ENCODE data around the gene ZNF480. TPM values are rescaled to one million over a fixed set of nuclear protein-coding genes. Genes with fewer than 3 reads are reported as not detected.
A peak's percentile ranks its signal among the peaks of the same experiment; 100 is the strongest.
"Not testable (repeated sequence)": the region's sequence is repeated elsewhere in the genome, so short reads cannot be mapped to it uniquely, and the experiment has no call there.

The ZNF480 gene
- total RNA-seq, 1 donor from 2014 or later: 8.8 TPM

GRCh38 chr19:52322429-52322828 is 25.5 kb downstream of the ZNF480 start:
- DNase-seq: no peak
- Histone ChIP-seq H3K27me3 (no peaks in the 10 kb centered on the region), H3K36me3 (peaks cover 31% of the 10 kb centered on the region), H3K9me3 (peaks cover 98% of the 10 kb centered on the region), H3K4me3 (no peak overlapping the region), H3K27ac (no peak overlapping the region), H3K4me1 (no peaks in the 10 kb centered on the region)
- no peak for ATAC-seq
- intact Hi-C loops (cut with DNase I): no loop called here
- TF ChIP-seq, protein P1, sequence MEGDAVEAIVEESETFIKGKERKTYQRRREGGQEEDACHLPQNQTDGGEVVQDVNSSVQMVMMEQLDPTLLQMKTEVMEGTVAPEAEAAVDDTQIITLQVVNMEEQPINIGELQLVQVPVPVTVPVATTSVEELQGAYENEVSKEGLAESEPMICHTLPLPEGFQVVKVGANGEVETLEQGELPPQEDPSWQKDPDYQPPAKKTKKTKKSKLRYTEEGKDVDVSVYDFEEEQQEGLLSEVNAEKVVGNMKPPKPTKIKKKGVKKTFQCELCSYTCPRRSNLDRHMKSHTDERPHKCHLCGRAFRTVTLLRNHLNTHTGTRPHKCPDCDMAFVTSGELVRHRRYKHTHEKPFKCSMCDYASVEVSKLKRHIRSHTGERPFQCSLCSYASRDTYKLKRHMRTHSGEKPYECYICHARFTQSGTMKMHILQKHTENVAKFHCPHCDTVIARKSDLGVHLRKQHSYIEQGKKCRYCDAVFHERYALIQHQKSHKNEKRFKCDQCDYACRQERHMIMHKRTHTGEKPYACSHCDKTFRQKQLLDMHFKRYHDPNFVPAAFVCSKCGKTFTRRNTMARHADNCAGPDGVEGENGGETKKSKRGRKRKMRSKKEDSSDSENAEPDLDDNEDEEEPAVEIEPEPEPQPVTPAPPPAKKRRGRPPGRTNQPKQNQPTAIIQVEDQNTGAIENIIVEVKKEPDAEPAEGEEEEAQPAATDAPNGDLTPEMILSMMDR (IDR thresholded peaks at IDR 0.05): no peak

- no peak for ATAC-seq
- H3K4me1 ChIP-seq: no peaks in the 10 kb centered on the region
- H3K9me3 ChIP-seq: peaks cover 59% of the 10 kb centered on the region
- TF ChIP-seq, protein P1 (IDR thresholded peaks at IDR 0.05): no peak
- H3K27me3 ChIP-seq: no peaks in the 10 kb centered on the region
- no peak overlapping the region for H3K27ac ChIP-seq
- no peak overlapping the region for H3K4me3 ChIP-seq
- H3K36me3 ChIP-seq: no peaks in the 10 kb centered on the region
- no peak for DNase-seq
- intact Hi-C loops (cut with DNase I): no loop called here
These were observed 34.8 kb downstream of the ZNF480 start for GRCh38 chr19:52331757-52332156.

DNA sequence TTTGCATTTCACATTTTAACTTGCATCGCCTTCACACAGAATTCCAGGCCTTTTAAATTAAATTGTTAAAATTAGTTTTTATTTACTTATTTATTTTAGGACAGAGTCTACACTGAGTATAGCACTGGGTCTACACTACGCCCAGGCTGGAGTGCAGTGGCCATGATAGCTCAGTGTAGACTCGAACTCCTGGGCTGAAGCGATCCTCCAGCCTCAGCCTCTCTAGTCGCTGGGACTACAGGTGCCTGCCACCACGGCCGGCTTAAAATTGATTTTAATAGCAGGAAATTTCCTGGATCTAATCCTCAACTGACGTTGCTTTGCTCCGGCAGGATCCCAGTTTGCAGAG is 38.8 kb downstream of the ZNF480 start:
- TF ChIP-seq, protein P1 (IDR thresholded peaks at IDR 0.05): no peak
- peaks cover 4% of the 10 kb centered on the region for H3K4me1 ChIP-seq
- H3K27me3 ChIP-seq: no peaks in the 10 kb centered on the region
- peaks cover 21% of the 10 kb centered on the region for H3K9me3 ChIP-seq
- DNase-seq (no peak), ATAC-seq (peak; percentile 35)
- H3K4me3 ChIP-seq: peak overlapping the region; percentile 84
- intact Hi-C loops (cut with DNase I): no loop called here
- H3K36me3 ChIP-seq: no peaks in the 10 kb centered on the region
- peak overlapping the region; percentile 90 for H3K27ac ChIP-seq

DNA sequence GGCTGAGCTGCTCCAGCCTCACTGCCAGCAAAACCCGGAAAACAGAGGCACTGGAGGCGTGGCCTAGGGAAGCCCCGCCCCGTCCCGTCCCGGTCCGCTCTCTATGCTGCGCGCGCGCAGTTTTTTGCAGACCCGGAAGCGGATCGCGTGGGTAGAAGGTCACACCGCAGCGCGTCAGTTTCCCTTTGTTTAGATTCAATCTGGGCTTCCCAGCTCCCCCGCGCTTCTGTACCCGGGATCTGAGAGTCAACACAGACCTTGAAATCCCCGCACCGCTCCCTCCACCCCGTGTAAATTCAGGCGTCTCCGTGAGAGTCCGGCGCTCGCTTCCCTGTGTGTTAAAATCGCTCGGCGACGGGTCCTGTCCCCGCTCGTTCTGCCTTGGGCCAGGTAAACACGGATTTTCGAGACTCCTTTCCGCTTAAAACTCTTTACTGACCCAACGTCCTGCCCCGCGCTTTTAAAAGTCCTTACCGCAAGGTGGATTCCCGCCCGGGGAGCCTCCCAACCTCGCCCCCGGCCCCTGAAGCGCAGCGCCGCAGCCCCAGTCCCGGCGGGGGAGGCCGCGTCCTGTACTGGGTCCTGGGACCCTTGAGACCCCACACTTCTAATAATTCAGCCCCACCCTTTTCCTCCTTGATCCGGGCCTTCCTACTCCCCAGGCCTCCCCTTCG is 39.3 kb downstream of the ZNF480 start, which contains the start of gene ZNF610:
ZNF610 (plus strand) TSS at position 127 of the 674 bp plus-strand sequence. CDS start 12,930 bp downstream, outside the sequence.
- no peaks in the 10 kb centered on the region for H3K36me3 ChIP-seq
- no peaks in the 10 kb centered on the region for H3K27me3 ChIP-seq
- H3K27ac ChIP-seq: peak within 1 kb of the TSS; percentile 90
- intact Hi-C loops (cut with DNase I): no loop called here
- peaks cover 4% of the 10 kb centered on the region for H3K4me1 ChIP-seq
- DNase-seq (peak; percentile 94), ATAC-seq (peak; percentile 99)
- H3K4me3 ChIP-seq: peak within 1 kb of the TSS; percentile 84
- H3K9me3 ChIP-seq: peaks cover 16% of the 10 kb centered on the region
- TF ChIP-seq, protein P1 (IDR thresholded peaks at IDR 0.05): no peak

GRCh38 chr19:52336791-52337381 is 39.9 kb downstream of the ZNF480 start:
- ATAC-seq (no peak), DNase-seq (no peak)
- H3K27ac ChIP-seq: peak overlapping the region; percentile 90
- H3K4me3 ChIP-seq: peak overlapping the region; percentile 84
- TF ChIP-seq, protein P1 (IDR thresholded peaks at IDR 0.05): no peak
- peaks cover 10% of the 10 kb centered on the region for H3K9me3 ChIP-seq
- H3K4me1 ChIP-seq: peaks cover 4% of the 10 kb centered on the region
- H3K27me3 ChIP-seq: no peaks in the 10 kb centered on the region
- no peaks in the 10 kb centered on the region for H3K36me3 ChIP-seq
- intact Hi-C loops (cut with DNase I): no loop called here

GRCh38 chr19:52339022-52339421 is 42.1 kb downstream of the ZNF480 start:
- H3K27me3 ChIP-seq; H3K9me3 ChIP-seq; ATAC-seq; H3K4me3 ChIP-seq; H3K4me1 ChIP-seq; intact Hi-C loops (cut with DNase I); H3K27ac ChIP-seq; H3K36me3 ChIP-seq; DNase-seq: not testable (repeated sequence)
